DOHH2 (cell line): ENCODE measurements around the gene PTPRN2.
"Not testable (repeated sequence)": the region's sequence is repeated elsewhere in the genome, so short reads cannot be mapped to it uniquely, and the experiment has no call there.

Experiments
- EZH2phosphoT487 ChIP-seq: fragments of 200-600 bp; sonication (generic); IDR thresholded peaks from 2 replicates; pipeline ENCODE4 v1.6.1; 2017; ENCODE audit warnings: borderline replicate concordance, mild to moderate bottlenecking, antibody characterized with exemption, low read length, moderate library complexity, mixed read lengths
- TF ChIP-seq, protein P1 (sequence below): fragments of 200-600 bp; sonication (generic); IDR thresholded peaks from one replicate; pipeline ENCODE4 v1.5.1; 2014; ENCODE audit warnings: antibody characterized with exemption, mild to moderate bottlenecking, low read depth, low read length; ENCODE audit not compliant: poor library complexity, severe bottlenecking

DNA sequence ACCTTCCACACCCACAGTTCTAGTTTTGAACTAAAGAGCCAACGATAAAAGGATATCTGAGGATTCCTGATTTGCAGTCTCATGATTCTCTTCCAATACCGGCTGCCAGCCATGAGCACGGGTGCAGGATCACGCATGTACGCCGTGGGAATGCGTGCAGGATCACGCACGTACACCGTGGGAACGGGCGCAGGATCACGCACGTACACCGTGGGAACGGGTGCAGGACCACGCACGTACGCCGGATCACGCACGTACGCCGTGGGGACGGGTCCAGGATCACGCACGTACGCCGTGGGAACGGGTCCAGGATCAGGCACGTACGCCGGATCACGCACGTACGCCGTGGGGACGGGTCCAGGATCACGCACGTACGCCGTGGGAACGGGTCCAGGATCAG is 677.6 kb downstream of the PTPRN2 start:
- TF ChIP-seq, protein P1, sequence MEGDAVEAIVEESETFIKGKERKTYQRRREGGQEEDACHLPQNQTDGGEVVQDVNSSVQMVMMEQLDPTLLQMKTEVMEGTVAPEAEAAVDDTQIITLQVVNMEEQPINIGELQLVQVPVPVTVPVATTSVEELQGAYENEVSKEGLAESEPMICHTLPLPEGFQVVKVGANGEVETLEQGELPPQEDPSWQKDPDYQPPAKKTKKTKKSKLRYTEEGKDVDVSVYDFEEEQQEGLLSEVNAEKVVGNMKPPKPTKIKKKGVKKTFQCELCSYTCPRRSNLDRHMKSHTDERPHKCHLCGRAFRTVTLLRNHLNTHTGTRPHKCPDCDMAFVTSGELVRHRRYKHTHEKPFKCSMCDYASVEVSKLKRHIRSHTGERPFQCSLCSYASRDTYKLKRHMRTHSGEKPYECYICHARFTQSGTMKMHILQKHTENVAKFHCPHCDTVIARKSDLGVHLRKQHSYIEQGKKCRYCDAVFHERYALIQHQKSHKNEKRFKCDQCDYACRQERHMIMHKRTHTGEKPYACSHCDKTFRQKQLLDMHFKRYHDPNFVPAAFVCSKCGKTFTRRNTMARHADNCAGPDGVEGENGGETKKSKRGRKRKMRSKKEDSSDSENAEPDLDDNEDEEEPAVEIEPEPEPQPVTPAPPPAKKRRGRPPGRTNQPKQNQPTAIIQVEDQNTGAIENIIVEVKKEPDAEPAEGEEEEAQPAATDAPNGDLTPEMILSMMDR: not testable (repeated sequence)
- TF ChIP-seq EZH2phosphoT487: not testable (repeated sequence)
